AG09309 (cell line): ENCODE data around the gene CNP.

Experiments used
- DNase-seq: peaks from one replicate; pipeline ENCODE4 v3.0.0-alpha.2; 2010; ENCODE audit warnings: low read depth
- H3K4me3 ChIP-seq: 2 replicates; pipeline ENCODE4 v1.5.1; 2011; ENCODE audit warnings: mild to moderate bottlenecking, low read depth, low read length, moderate library complexity; ENCODE audit not compliant: control insufficient read depth
- TF ChIP-seq, protein P1 (sequence below): IDR thresholded peaks from 2 replicates; pipeline ENCODE4 v1.5.1; 2011; ENCODE audit warnings: mild to moderate bottlenecking, low read depth, low read length, inconsistent platforms; ENCODE audit not compliant: insufficient read depth, control insufficient read depth; ENCODE audit errors: missing control alignments

CNP gene

GRCh38 chr17:41992576-41992975, 26.0 kb downstream of the CNP start:
- TF ChIP-seq, protein P1, sequence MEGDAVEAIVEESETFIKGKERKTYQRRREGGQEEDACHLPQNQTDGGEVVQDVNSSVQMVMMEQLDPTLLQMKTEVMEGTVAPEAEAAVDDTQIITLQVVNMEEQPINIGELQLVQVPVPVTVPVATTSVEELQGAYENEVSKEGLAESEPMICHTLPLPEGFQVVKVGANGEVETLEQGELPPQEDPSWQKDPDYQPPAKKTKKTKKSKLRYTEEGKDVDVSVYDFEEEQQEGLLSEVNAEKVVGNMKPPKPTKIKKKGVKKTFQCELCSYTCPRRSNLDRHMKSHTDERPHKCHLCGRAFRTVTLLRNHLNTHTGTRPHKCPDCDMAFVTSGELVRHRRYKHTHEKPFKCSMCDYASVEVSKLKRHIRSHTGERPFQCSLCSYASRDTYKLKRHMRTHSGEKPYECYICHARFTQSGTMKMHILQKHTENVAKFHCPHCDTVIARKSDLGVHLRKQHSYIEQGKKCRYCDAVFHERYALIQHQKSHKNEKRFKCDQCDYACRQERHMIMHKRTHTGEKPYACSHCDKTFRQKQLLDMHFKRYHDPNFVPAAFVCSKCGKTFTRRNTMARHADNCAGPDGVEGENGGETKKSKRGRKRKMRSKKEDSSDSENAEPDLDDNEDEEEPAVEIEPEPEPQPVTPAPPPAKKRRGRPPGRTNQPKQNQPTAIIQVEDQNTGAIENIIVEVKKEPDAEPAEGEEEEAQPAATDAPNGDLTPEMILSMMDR, result no peak
- H3K4me3 ChIP-seq, result no peak overlapping the region
- no peak for DNase-seq

DNA sequence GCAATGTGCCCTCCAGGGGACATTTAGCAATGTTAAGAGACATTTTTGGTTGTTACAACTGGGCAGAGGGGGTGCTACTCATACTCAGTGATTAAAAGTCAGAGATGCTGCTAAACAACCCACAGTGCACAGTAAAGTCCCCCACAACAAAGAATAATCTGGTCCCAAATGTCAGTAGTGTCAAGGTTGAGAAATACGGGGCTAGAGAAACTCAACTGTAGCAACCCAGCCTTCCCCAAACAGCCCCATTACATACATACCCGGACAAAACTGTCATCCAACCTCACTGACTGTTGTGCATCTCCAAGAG, 30.2 kb downstream of the CNP start:
- TF ChIP-seq, protein P1, result no peak
- DNase-seq, result no peak

GRCh38 chr17:41998497-41998896, 31.9 kb downstream of the CNP start:
- no peak for DNase-seq
- TF ChIP-seq, protein P1, result no peak
- H3K4me3 ChIP-seq, result no peak overlapping the region

More for the DNA sequence above, 30.2 kb downstream of the CNP start:
- no peak overlapping the region for H3K4me3 ChIP-seq

GRCh38 chr17:42000413-42001133, 34.0 kb downstream of the CNP start:
- no peak overlapping the region for H3K4me3 ChIP-seq
- DNase-seq, result no peak
- TF ChIP-seq, protein P1, result no peak

- TF ChIP-seq, protein P1, result no peak
- DNase-seq, result no peak
- H3K4me3 ChIP-seq, result no peak overlapping the region
Observed at GRCh38 chr17:42001729-42002128, 35.1 kb downstream of the CNP start.

DNA sequence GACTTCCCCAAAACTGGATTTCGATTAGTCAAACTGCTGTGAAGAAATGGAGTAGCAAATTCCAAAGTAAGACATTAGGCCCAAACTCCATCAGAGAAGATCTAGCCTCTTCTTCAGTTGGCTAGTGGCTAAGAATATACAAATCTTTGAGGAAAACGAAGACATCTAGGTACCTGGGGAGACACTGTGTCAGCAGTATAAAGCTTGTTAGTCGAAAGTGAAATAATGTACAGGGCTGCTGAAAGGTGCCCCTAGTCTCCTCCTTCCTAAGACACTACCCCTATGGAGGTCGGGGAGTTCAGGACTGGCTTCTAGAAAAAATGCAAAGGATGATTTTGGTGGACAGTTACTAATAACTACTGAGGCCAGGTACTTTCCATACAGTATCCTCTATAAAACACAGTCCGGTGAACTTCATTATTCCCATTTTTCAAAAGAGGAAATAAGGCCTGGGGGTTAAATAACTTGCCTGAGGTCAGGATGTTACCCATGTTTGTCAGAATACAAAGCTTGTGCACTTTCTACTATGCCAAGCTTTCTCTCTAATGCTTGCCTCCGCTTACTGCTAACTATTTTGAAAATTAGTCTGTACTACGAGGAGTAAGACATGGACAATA, 35.7 kb downstream of the CNP start:
- TF ChIP-seq, protein P1, result no peak
- no peak for DNase-seq
- no peak overlapping the region for H3K4me3 ChIP-seq
